ENCODE data around the gene STUB1. TPM values are rescaled to one million over a fixed set of nuclear protein-coding genes. Genes with fewer than 3 reads are reported as not detected.

Gene STUB1
- total and polyA plus RNA-seq, 2 of the 8 experiments (the other 6 are each of a cell fraction or from before 2014, with no cell fraction given), result 89.9 to 103 TPM

DNA sequence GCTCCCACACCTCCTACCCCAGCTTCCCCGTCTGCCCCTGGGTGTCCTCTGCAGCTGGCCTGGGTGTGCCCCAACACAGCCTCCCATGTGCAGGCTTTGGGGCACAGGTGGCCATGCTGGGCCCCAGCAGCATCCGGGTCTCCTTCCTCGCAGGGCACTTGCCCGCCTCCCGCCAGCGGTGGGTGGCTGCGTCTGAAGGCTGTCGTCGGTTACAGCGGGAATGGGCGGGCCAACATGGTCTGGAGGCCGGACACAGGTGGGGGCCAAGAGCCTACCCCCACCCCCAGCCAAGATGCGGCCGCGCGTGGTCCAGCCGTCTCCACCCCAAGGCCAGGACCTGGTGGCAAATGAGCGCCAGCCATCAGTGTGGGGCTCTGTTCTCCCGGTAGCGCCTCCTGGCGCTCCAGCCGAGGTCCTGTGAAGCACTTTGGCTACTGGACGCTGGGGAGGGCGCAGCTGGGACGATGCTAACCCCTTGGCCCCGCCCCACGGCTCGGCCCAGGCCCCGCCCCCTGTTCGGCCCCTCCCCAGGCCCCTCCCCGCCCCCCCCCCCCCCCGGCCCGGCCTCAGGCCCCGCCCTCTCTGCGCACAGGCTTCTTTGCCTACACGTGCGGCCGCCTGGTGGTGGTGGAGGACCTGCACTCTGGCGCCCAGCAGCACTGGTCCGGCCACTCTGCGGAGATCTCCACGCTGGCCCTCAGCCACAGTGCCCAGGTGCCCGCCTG, 19.6 kb upstream of the STUB1 start (continued):
- peak; percentile 3 for TF ChIP-seq NANOG (IDR thresholded peaks at IDR 0.05; ENCODE audit: insufficient read depth, low read depth, low read length, poor library complexity, severe bottlenecking)
- TF ChIP-seq, protein P1, sequence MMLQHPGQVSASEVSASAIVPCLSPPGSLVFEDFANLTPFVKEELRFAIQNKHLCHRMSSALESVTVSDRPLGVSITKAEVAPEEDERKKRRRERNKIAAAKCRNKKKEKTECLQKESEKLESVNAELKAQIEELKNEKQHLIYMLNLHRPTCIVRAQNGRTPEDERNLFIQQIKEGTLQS (IDR thresholded peaks at IDR 0.05; ENCODE audit: insufficient read depth, low read depth, low read length), result no peak
